GM19023 (cell line): ENCODE data around the gene CDY2A.
"Not testable (repeated sequence)": the region's sequence is repeated elsewhere in the genome, so short reads cannot be mapped to it uniquely, and the experiment has no call there.

Experiments
- ATAC-seq: cut with Tn5 transposase; IDR thresholded peaks from one replicate; pipeline ENCODE4 v1.9.1; 2021; ENCODE audit warnings: mild to moderate bottlenecking, moderate library complexity; ENCODE audit not compliant: unreplicated experiment

The CDY2A gene, protein sequence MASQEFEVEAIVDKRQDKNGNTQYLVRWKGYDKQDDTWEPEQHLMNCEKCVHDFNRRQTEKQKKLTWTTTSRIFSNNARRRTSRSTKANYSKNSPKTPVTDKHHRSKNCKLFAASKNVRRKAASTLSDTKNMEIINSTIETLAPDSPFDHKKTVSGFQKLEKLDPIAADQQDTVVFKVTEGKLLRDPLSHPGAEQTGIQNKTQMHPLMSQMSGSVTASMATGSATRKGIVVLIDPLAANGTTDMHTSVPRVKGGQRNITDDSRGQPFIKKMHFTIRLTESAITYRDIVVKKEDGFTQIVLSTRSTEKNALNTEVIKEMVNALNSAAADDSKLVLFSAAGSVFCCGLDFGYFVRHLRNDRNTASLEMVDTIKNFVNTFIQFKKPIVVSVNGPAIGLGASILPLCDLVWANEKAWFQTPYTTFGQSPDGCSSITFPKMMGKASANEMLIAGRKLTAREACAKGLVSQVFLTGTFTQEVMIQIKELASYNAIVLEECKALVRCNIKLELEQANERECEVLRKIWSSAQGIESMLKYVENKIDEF

DNA sequence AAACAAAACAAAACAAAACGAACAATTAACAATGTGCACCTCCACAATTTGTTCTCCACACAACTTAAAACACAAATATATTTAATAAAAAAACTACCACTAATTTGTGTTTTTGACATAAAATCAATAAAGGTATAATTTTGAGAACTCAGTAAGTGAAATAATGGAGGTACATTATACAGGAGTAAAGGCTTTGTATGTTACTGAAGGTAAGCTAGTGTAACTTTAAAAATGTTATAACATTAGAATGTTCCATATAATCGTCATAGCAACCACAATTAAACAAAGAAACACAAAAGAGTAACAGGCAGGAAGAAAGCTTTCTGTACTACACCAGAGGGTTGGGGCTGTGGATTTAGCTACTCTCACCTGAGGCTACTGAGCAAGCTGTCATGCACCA, at the start of gene CDY2A:
Gene CDY2A (plus strand): TSS at position 301 of the 400 bp plus-strand sequence. CDS start 328 bp downstream, outside the sequence.
- not testable (repeated sequence) for ATAC-seq

DNA sequence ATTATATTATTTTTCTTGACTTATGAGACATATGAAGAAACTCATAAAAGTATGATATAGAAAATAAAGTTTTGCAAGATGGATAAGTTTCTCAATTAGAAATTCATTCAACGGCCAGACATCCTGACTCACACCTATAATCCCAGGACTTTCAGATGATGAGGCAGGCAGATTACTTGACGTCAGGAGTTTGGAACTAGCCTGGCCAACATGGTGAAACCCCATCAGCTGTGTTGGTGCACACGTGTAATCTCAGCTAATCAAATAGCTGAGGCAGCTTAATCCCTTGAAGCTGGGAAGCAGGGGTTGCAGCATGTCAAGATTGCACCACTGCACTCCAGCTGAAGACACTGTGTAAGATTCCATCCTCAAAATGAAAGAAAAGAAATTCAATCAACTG, 28.0 kb upstream of the CDY2A start:
- ATAC-seq, result not testable (repeated sequence)

- not testable (repeated sequence) for ATAC-seq
Observed at GRCh38 chrY:17998266-17998665, 27.3 kb upstream of the CDY2A start.

DNA sequence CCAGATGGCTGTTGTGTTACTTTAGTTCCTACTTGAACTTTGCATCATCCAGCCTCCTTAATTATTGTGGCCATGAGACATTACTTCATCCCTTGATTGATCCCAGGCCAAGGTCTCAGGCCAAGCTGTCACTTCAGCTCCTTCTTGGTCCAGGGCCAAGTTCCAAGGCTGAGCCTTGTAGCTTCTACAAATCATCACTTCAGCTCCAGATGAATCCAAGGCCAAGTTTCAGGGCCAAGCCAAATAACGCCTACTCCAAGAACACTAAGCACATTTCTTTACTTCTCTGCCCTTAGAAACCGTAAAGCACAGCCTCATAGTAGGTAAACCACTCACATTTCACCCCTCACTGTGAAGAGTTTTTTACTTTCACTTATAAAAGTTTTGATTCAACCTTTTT, 1.7 kb upstream of the CDY2A start:
- not testable (repeated sequence) for ATAC-seq

GRCh38 chrY:18028845-18029244, 3.3 kb downstream of the CDY2A start:
- ATAC-seq, result not testable (repeated sequence)

DNA sequence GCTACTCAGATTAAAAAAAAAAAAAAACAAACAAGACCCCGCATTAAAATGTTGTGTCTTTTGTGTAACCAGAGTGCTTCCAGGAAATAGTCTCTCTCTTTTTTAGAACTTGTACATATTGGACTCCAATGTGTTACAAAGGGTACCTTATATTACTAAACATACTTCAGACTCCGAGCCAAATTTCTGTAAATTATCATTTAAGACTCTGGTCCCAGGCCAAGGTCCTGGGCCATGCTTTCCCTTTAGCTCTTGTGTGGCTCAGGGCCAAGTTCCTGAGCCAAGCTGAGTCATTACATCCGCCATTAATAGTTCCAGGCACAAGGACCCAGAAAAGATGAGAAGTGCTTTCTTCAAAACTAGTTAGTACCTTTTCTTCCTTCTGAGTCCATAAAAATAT, 4.6 kb downstream of the CDY2A start:
- ATAC-seq, result not testable (repeated sequence)

DNA sequence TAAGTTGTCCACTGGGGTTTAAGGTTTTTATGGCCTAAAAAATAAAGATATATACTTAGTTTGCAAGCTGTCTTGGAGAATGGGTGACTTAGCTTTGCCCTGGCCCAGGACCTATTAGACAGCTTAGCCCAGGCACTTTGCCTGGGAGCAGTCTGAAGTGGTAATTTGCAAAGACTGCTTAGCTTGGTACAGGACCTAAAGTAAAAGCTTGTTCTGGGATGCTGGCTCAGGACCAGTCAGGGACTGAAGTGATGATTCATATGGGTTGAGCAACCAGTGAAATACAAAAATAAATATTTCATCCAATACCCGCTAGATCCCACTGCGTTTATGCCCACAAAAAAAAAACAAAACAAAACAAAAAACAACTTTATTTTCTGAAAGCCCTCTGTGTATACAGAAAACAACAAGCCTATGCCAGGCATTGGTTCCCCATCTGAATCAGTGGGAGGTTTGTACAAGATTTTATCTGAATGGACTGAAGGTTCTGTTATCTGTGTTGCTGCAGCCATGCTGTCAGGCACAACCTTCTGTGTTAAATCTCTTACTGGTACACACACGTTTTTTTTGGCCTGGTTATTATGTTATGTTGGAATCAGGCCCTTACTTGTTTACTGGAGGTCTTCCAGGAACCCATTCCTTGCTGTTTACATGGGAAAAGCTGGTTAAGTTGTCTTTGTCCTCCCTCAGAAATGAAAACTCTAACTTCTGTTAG, 8.7 kb downstream of the CDY2A start:
- ATAC-seq, result not testable (repeated sequence)

DNA sequence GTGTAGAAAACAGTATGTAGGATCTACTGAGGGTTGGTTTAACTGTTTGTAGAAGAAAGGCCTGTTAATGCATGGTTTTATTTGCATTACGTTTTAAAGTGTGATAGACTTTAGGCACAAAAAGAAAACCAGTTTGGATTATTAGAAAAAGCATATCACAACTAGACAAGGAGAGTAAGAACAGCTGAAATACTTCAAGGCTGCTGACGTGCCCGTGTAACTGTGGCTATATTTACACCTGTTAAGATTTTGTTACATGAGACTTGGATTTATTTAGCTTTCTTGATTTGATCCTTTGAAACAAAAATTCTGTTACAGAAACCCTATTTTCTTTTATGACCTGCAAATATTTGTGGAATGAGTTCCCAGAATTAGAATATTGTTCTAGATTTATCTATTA, 9.3 kb downstream of the CDY2A start:
- ATAC-seq, result not testable (repeated sequence)

GRCh38 chrY:18044990-18045389, 19.4 kb downstream of the CDY2A start:
- not testable (repeated sequence) for ATAC-seq

DNA sequence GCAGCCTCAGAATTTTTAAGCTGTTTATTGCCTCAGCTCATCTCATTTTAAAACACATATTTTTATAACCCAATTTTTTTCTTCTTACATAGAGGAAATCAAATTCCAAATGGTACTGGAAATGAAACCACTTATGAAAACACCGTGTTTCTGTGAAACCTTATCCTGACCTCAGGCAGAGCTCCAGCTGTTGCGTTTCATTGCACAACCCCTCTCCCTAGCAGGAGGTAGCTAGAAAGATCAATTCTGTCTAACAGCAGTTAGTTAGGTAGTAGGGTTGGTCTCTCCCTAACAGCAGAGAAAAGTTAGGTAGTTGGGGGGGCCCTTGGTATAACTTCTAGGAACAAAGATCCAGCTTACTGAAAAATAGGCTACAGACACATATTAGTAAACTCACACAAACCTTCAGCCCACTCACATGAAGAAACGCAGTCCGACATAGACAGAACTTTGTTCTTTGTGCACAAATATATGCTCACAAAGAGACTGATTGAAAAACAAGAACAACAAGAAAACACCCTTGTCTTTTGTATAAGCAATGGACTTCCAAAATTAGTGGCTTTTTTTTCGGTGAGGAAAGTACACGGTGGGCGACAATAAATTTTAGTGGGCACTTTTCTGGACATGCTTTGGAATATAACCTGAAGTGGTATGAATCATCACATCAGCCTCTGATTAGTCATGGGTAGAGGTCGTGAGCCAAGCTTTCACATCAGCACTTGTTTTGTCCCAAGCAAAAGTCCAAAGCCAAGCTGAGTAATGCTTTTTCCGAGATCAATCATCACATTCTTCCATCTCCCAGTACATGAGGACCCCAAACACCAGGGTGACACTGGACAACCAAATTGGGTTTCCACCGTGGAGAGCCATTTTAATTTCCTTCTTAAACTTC, 22.8 kb downstream of the CDY2A start:
- not testable (repeated sequence) for ATAC-seq

DNA sequence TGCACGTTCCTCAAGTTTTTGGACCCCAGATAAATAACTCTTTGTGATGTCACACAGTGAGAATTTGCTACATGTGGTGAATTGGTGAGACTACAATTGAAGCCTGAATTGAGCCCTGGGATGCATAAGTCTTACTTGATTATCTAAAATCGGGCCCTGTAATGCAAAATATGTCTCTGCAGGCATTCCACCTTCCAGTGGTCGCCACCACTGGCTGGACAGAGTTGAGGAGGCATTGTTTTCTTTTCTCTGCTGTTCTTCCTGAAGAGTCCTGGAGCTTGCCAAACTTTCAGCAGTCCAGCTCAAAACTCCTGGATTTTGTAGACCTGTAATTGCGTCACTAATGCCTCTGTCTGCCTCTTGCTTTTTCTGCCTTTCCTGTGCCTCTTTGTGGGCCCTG, 23.5 kb downstream of the CDY2A start:
- not testable (repeated sequence) for ATAC-seq

- ATAC-seq, result not testable (repeated sequence)
Observed at GRCh38 chrY:18056473-18056872, 30.9 kb downstream of the CDY2A start.

- ATAC-seq, result not testable (repeated sequence)
Observed at GRCh38 chrY:18073464-18073863, 47.9 kb downstream of the CDY2A start.
